SK-N-MC (cell line): ENCODE measurements around the gene TEX53.

Source experiments
- DNase-seq: peaks from one replicate; pipeline ENCODE4 v3.0.0-alpha.2; 2011; ENCODE audit warnings: low read depth, low spot score
- H3K27ac ChIP-seq: fragments of 200-600 bp; sonication (generic); 2 replicates; pipeline ENCODE4 v1.5.1; 2016; ENCODE audit warnings: mixed run types
- H3K36me3 ChIP-seq: fragments of 200-600 bp; sonication (generic); 2 replicates; pipeline ENCODE4 v1.6.1; 2017; ENCODE audit warnings: antibody characterized with exemption, low read length, mixed read lengths; ENCODE audit not compliant: insufficient read depth
- H3K4me3 ChIP-seq: fragments of 200-600 bp; sonication (generic); 2 replicates; pipeline ENCODE4 v1.5.1; 2016
- H3K9ac ChIP-seq: fragments of 200-600 bp; sonication (generic); 2 replicates; pipeline ENCODE4 v1.8.0; 2017; ENCODE audit warnings: mixed run types, mixed read lengths; ENCODE audit not compliant: insufficient read length
- H3K9me3 ChIP-seq: fragments of 200-600 bp; sonication (generic); 2 replicates; pipeline ENCODE4 v1.6.1; 2017; ENCODE audit warnings: low read depth, mild to moderate bottlenecking, antibody characterized with exemption, low read length, moderate library complexity, mixed read lengths
- EZH2 ChIP-seq: fragments of 200-600 bp; sonication (generic); IDR thresholded peaks from one replicate; pipeline ENCODE4 v1.6.1; 2017; ENCODE audit warnings: antibody characterized with exemption
- FOXP2 ChIP-seq: optimal IDR thresholded peaks from 2 replicates; pipeline ENCODE3; 2011; ENCODE audit warnings: mild to moderate bottlenecking, moderate library complexity; ENCODE audit not compliant: insufficient read depth; ENCODE audit errors: extremely low read length, control extremely low read depth
- POLR2AphosphoS5 ChIP-seq: IDR thresholded peaks from 2 replicates; pipeline ENCODE4 v1.6.1; 2012; ENCODE audit warnings: mild to moderate bottlenecking, low read depth, low read length, borderline replicate concordance

Gene TEX53

GRCh38 chr9:114657705-114658104 is at the start of gene TEX53:
Gene TEX53, minus strand, starts transcription at chr9:114657805. Its CDS starts 31 bp downstream, at chr9:114657774.
- no peak for DNase-seq
- Histone ChIP-seq H3K36me3 (no peaks in the 10 kb centered on the region), H3K9me3 (no peaks in the 10 kb centered on the region), H3K4me3 (no peak within 1 kb of the TSS), H3K27ac (no peak within 1 kb of the TSS), H3K9ac (no peak within 1 kb of the TSS)
- TF ChIP-seq FOXP2, result no peak
- TF ChIP-seq EZH2, result no peak
- no peak for TF ChIP-seq POLR2AphosphoS5

GRCh38 chr9:114706711-114707110 is 49.1 kb upstream of the TEX53 start:
- no peak for DNase-seq
- Histone ChIP-seq H3K9me3 (no peaks in the 10 kb centered on the region), H3K9ac (no peak overlapping the region), H3K36me3 (no peaks in the 10 kb centered on the region), H3K4me3 (no peak overlapping the region), H3K27ac (no peak overlapping the region)
- TF ChIP-seq FOXP2, result no peak

GRCh38 chr9:114701988-114702387 is 44.4 kb upstream of the TEX53 start:
- H3K27ac ChIP-seq, result no peak overlapping the region
- TF ChIP-seq EZH2, result no peak
- TF ChIP-seq POLR2AphosphoS5, result no peak
- TF ChIP-seq FOXP2, result no peak
- no peak overlapping the region for H3K4me3 ChIP-seq
- H3K9me3 ChIP-seq, result no peaks in the 10 kb centered on the region
- H3K36me3 ChIP-seq, result no peaks in the 10 kb centered on the region
- DNase-seq, result no peak
- no peak overlapping the region for H3K9ac ChIP-seq

- Histone ChIP-seq H3K4me3 (no peak overlapping the region), H3K9ac (no peak overlapping the region), H3K36me3 (no peaks in the 10 kb centered on the region), H3K27ac (no peak overlapping the region), H3K9me3 (no peaks in the 10 kb centered on the region)
- no peak for DNase-seq
- TF ChIP-seq EZH2 (no peak), FOXP2 (no peak), POLR2AphosphoS5 (no peak)
Observed at GRCh38 chr9:114697951-114698351, 40.3 kb upstream of the TEX53 start.

GRCh38 chr9:114696814-114697544 is 39.4 kb upstream of the TEX53 start:
- TF ChIP-seq FOXP2, result no peak
- no peak for TF ChIP-seq POLR2AphosphoS5
- TF ChIP-seq EZH2, result no peak
- no peak for DNase-seq
- no peak overlapping the region for H3K4me3 ChIP-seq
- H3K9me3 ChIP-seq, result no peaks in the 10 kb centered on the region
- no peak overlapping the region for H3K9ac ChIP-seq
- no peaks in the 10 kb centered on the region for H3K36me3 ChIP-seq
- H3K27ac ChIP-seq, result no peak overlapping the region

- Histone ChIP-seq H3K9ac (no peak overlapping the region), H3K4me3 (no peak overlapping the region), H3K36me3 (no peaks in the 10 kb centered on the region), H3K9me3 (no peaks in the 10 kb centered on the region), H3K27ac (no peak overlapping the region)
- DNase-seq, result no peak
- no peak for TF ChIP-seq POLR2AphosphoS5
- no peak for TF ChIP-seq FOXP2
- TF ChIP-seq EZH2, result no peak
Observed at GRCh38 chr9:114695948-114696347, 38.3 kb upstream of the TEX53 start.

- Histone ChIP-seq H3K9me3 (no peaks in the 10 kb centered on the region), H3K36me3 (no peaks in the 10 kb centered on the region), H3K9ac (no peak overlapping the region), H3K27ac (no peak overlapping the region), H3K4me3 (no peak overlapping the region)
- TF ChIP-seq POLR2AphosphoS5, result no peak
- no peak for TF ChIP-seq FOXP2
- no peak for TF ChIP-seq EZH2
- DNase-seq, result no peak
Observed at GRCh38 chr9:114694719-114695269, 37.2 kb upstream of the TEX53 start.

GRCh38 chr9:114694146-114694545 is 36.5 kb upstream of the TEX53 start:
- Histone ChIP-seq H3K9me3 (no peaks in the 10 kb centered on the region), H3K9ac (no peak overlapping the region), H3K36me3 (no peaks in the 10 kb centered on the region), H3K27ac (no peak overlapping the region), H3K4me3 (no peak overlapping the region)
- TF ChIP-seq EZH2 (no peak), POLR2AphosphoS5 (no peak), FOXP2 (no peak)
- no peak for DNase-seq
